OCI-LY3 (cell line): Measurements from ENCODE around the gene AKNA.

Experiments used
- EZH2phosphoT487 ChIP-seq: fragments of 200-600 bp; shearing (Covaris generic); IDR thresholded peaks from 2 replicates; pipeline ENCODE4 v1.6.1; 2018; ENCODE audit warnings: antibody characterized with exemption, mixed run types, low read depth
- TF ChIP-seq, protein P1 (sequence below): fragments of 200-600, 300-600 bp; sonication (generic); IDR thresholded peaks from 2 replicates; pipeline ENCODE4 v1.5.1; 2014; ENCODE audit warnings: antibody characterized with exemption, low read length, low read depth

DNA sequence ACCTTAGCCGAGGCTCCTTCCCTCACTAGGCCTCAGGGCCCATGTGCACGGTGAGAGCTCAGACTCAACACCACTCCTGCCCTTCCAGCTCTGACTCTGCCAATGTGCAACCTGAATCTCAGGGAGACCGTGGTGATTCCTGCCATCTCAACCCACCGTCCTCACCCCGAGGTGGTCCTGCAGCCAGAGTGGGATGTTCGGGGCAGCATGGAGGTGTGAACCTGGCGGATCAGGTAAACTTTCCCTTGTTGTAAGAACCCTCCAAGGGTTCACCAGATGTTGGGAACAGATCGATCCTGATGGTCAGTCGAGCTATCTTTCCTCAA, 538 bp upstream of the AKNA start:
- TF ChIP-seq, protein P1, sequence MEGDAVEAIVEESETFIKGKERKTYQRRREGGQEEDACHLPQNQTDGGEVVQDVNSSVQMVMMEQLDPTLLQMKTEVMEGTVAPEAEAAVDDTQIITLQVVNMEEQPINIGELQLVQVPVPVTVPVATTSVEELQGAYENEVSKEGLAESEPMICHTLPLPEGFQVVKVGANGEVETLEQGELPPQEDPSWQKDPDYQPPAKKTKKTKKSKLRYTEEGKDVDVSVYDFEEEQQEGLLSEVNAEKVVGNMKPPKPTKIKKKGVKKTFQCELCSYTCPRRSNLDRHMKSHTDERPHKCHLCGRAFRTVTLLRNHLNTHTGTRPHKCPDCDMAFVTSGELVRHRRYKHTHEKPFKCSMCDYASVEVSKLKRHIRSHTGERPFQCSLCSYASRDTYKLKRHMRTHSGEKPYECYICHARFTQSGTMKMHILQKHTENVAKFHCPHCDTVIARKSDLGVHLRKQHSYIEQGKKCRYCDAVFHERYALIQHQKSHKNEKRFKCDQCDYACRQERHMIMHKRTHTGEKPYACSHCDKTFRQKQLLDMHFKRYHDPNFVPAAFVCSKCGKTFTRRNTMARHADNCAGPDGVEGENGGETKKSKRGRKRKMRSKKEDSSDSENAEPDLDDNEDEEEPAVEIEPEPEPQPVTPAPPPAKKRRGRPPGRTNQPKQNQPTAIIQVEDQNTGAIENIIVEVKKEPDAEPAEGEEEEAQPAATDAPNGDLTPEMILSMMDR: no peak
- TF ChIP-seq EZH2phosphoT487: no peak
